Nephron (organoid): ENCODE data around the gene MAP1LC3A.

Experiments
- H3K27ac Mint-ChIP-seq, 3 experiments: 2 replicates each; pipeline ENCODE4 v1.8.0; 2020; ENCODE audit warnings: mixed read lengths in 3 of 3, mild to moderate bottlenecking in 2 of 3, moderate library complexity in 1 of 3
- H3K27me3 Mint-ChIP-seq: 2 replicates; pipeline ENCODE4 v1.8.0; 2021; ENCODE audit warnings: low read depth, mild to moderate bottlenecking, moderate library complexity, mixed read lengths
- H3K36me3 Mint-ChIP-seq: 2 replicates; pipeline ENCODE4 v1.8.0; 2020; ENCODE audit warnings: low read depth, mixed read lengths
- H3K4me1 Mint-ChIP-seq: 2 replicates; pipeline ENCODE4 v1.8.0; 2020; ENCODE audit warnings: mixed read lengths
- H3K4me3 Mint-ChIP-seq, 3 experiments: 2 replicates each; pipeline ENCODE4 v1.8.0; 2020; ENCODE audit warnings: mild to moderate bottlenecking in 3 of 3, mixed read lengths in 3 of 3, moderate library complexity in 2 of 3
- H3K9me3 Mint-ChIP-seq: 2 replicates; pipeline ENCODE4 v1.8.0; 2020; ENCODE audit warnings: mixed read lengths
- TF ChIP-seq, protein P1 (sequence below), 3 experiments: fragments of 200-600 bp; sonication (generic); IDR thresholded peaks; one replicate each; pipeline ENCODE4 v1.5.0; 2021; ENCODE audit warnings: antibody characterized with exemption in 3 of 3; ENCODE audit not compliant: unreplicated experiment in 3 of 3

The MAP1LC3A gene

DNA sequence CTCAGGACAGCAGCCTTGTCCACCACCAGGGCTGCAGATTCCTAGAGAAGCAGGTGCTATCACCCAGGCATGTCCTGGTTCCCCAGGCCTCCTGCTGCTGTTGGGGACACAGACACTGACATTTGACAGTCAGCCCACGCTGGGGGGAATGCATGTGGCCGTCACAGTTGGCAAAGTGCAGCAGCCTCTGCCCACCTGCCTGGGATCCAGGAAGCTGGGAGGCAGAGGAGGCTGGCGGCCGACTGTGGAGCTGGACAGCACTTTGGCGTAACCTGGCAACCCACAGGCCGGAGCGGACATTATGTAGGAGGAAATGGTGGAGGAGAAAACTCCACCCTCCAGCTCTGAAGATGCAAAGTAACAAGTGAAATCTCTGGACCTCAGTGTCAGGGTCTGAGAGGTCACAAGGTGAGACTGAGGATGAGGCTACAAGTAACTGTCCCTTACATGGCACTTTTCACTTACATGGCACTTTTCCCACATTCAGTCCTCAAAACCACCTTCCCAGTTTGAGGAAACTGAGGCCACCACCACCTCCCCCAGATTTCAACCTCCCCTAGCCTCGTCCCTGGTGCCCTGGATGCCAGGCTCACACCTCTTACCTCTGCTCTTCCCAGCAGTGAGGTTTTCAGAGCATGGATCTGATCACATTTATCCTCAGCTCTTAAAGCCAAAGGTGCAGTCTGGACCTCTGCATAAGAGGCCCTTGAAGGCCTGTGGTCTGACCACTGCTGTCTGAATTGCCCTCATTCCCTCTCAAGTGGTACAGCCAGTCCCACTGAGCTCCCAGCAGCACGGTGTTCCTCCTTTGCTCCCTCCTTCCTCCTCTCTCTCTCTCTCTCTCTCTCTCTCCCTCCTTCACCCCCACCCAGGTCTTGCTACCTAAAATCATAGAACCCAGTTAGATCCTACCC lies 8.7 kb downstream of the MAP1LC3A start:
- Mint-ChIP-seq H3K36me3 (peaks cover 18% of the 10 kb centered on the region), H3K4me3 (no peak overlapping the region), H3K9me3 (no peaks in the 10 kb centered on the region), H3K27ac (no peak overlapping the region), H3K4me1 (peaks cover 7% of the 10 kb centered on the region), H3K27me3 (no peaks in the 10 kb centered on the region)
- TF ChIP-seq, protein P1, sequence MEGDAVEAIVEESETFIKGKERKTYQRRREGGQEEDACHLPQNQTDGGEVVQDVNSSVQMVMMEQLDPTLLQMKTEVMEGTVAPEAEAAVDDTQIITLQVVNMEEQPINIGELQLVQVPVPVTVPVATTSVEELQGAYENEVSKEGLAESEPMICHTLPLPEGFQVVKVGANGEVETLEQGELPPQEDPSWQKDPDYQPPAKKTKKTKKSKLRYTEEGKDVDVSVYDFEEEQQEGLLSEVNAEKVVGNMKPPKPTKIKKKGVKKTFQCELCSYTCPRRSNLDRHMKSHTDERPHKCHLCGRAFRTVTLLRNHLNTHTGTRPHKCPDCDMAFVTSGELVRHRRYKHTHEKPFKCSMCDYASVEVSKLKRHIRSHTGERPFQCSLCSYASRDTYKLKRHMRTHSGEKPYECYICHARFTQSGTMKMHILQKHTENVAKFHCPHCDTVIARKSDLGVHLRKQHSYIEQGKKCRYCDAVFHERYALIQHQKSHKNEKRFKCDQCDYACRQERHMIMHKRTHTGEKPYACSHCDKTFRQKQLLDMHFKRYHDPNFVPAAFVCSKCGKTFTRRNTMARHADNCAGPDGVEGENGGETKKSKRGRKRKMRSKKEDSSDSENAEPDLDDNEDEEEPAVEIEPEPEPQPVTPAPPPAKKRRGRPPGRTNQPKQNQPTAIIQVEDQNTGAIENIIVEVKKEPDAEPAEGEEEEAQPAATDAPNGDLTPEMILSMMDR (IDR thresholded peaks at IDR 0.05; ENCODE audit: unreplicated experiment in 3 of 3), result no peak

GRCh38 chr20:34567892-34568865 lies 9.7 kb downstream of the MAP1LC3A start:
- H3K27ac Mint-ChIP-seq, result no peak overlapping the region
- H3K36me3 Mint-ChIP-seq, result peaks cover 19% of the 10 kb centered on the region
- no peak overlapping the region for H3K4me3 Mint-ChIP-seq
- H3K27me3 Mint-ChIP-seq, result no peaks in the 10 kb centered on the region
- H3K9me3 Mint-ChIP-seq, result no peaks in the 10 kb centered on the region
- H3K4me1 Mint-ChIP-seq, result peaks cover 7% of the 10 kb centered on the region
- TF ChIP-seq, protein P1 (IDR thresholded peaks at IDR 0.05; ENCODE audit: unreplicated experiment in 3 of 3), result no peak

DNA sequence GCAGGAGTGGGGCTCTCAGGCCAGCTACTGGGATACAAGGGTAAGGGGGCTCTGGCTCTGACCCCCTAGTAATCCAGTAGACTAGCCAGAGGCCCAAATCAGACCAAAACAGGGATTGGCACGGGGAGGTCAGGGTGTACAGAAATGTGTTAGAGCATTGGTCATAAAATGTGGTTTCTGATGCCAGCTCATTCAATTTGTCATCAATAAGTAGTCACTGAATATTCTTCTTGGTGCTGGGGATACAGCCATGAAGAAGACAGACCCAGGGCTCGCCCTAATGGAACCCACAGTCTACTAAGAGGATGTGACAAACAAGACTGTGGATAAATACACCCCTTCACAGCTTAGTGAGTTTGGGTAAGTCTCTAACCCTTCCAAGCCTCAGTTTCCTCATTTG lies 11.1 kb downstream of the MAP1LC3A start:
- Mint-ChIP-seq H3K9me3 (no peaks in the 10 kb centered on the region), H3K4me3 (no peak overlapping the region), H3K4me1 (peaks cover 7% of the 10 kb centered on the region), H3K27me3 (no peaks in the 10 kb centered on the region), H3K27ac (no peak overlapping the region), H3K36me3 (peaks cover 30% of the 10 kb centered on the region)
- TF ChIP-seq, protein P1 (IDR thresholded peaks at IDR 0.05; ENCODE audit: unreplicated experiment in 3 of 3), result no peak

- Mint-ChIP-seq H3K4me3 (no peak overlapping the region), H3K27ac (peak overlapping the region in 1 of 3 experiments; percentile 72), H3K9me3 (no peaks in the 10 kb centered on the region), H3K27me3 (no peaks in the 10 kb centered on the region), H3K36me3 (peaks cover 36% of the 10 kb centered on the region), H3K4me1 (peaks cover 7% of the 10 kb centered on the region)
- TF ChIP-seq, protein P1 (IDR thresholded peaks at IDR 0.05; ENCODE audit: unreplicated experiment in 3 of 3), result no peak
Measured at GRCh38 chr20:34570859-34571306, 12.4 kb downstream of the MAP1LC3A start.

GRCh38 chr20:34571753-34572152 lies 13.2 kb downstream of the MAP1LC3A start:
- Mint-ChIP-seq H3K9me3 (no peaks in the 10 kb centered on the region), H3K4me1 (peaks cover 7% of the 10 kb centered on the region), H3K4me3 (no peak overlapping the region), H3K36me3 (peaks cover 36% of the 10 kb centered on the region), H3K27me3 (no peaks in the 10 kb centered on the region), H3K27ac (peak overlapping the region in 1 of 3 experiments; percentile 72)
- TF ChIP-seq, protein P1 (IDR thresholded peaks at IDR 0.05; ENCODE audit: unreplicated experiment in 3 of 3), result no peak
